B cell (primary cell): Measurements from ENCODE around the gene HSD17B12.

Experiments
- EZH2 ChIP-seq: IDR thresholded peaks from 2 replicates; pipeline ENCODE4 v1.6.1; 2012; ENCODE audit warnings: borderline replicate concordance, low read depth, mild to moderate bottlenecking, moderate library complexity, low read length; ENCODE audit not compliant: insufficient read depth, poor library complexity, severe bottlenecking
- TF ChIP-seq, protein P1 (sequence below): fragments of 200-600 bp; IDR thresholded peaks from one replicate; pipeline ENCODE4 v1.8.0; 2022; ENCODE audit warnings: antibody characterized with exemption, mild to moderate bottlenecking

DNA sequence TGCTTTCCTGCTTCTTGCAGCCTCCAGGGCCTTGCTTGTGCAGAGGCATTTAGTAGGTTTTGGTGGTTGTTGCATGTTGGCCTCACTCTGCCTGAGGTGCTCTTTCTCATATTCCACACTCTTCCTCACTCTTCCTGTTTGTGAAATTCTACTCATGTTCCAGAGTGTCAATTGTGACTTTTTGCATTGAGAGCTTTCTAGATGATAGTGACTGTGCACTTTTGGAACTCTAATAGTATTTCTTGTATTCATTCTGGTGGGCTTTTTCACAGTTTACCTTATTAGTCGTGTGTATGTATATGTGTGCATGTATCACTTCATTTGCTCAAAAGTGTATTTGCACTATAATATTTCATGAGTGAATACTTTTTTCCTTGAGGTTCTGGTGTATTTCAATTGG is 11.3 kb downstream of the HSD17B12 start:
- no peak for TF ChIP-seq EZH2
- TF ChIP-seq, protein P1, sequence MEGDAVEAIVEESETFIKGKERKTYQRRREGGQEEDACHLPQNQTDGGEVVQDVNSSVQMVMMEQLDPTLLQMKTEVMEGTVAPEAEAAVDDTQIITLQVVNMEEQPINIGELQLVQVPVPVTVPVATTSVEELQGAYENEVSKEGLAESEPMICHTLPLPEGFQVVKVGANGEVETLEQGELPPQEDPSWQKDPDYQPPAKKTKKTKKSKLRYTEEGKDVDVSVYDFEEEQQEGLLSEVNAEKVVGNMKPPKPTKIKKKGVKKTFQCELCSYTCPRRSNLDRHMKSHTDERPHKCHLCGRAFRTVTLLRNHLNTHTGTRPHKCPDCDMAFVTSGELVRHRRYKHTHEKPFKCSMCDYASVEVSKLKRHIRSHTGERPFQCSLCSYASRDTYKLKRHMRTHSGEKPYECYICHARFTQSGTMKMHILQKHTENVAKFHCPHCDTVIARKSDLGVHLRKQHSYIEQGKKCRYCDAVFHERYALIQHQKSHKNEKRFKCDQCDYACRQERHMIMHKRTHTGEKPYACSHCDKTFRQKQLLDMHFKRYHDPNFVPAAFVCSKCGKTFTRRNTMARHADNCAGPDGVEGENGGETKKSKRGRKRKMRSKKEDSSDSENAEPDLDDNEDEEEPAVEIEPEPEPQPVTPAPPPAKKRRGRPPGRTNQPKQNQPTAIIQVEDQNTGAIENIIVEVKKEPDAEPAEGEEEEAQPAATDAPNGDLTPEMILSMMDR: no peak
